ENCODE data around the gene ANKRD12. TPM values are rescaled to one million over a fixed set of nuclear protein-coding genes. Genes with fewer than 3 reads are reported as not detected.

Gene ANKRD12
- total and polyA plus RNA-seq, 2 of the 4 experiments (the other 2 are of a cell fraction), result 2.6 to 12.9 TPM

GRCh38 chr18:9189491-9189890, 52.9 kb downstream of the ANKRD12 start:
- POLR2A ChIA-PET (ENCODE audit: unreplicated experiment), result no interaction called here

More at GRCh38 chr18:9189491-9189890, 52.9 kb downstream of the ANKRD12 start:
- Histone ChIP-seq H4K8ac (ENCODE audit: low read depth in 2 of 2, low read length in 2 of 2) (no peak overlapping the region), H4K91ac (ENCODE audit: insufficient read depth, low read depth, low read length) (no peak overlapping the region), H3K56ac (ENCODE audit: extremely low read depth, insufficient read depth, low read length) (no peak overlapping the region), H3K9ac (ENCODE audit: low read depth, low read length) (no peak overlapping the region), H3K36me3 (ENCODE audit: control insufficient read depth, insufficient read depth, low read length) (peaks cover 9% of the 10 kb centered on the region), H3K18ac (ENCODE audit: low read depth, low read length) (no peak overlapping the region), H2BK20ac (ENCODE audit: low read depth, low read length) (no peak overlapping the region), H3K27me3 (ENCODE audit: control insufficient read depth, insufficient read depth, low read length) (no peaks in the 10 kb centered on the region), H2AK9ac (replicated peaks; ENCODE audit: low read depth, low read length, poor library complexity) (no peak overlapping the region), H4K5ac (ENCODE audit: low read depth, low read length) (no peak overlapping the region), H3K79me1 (ENCODE audit: low read depth in 1 of 2, low read length in 2 of 2) (peaks cover 35 to 49% of the 10 kb centered on the region in 2 experiments), H3K9me1 (ENCODE audit: insufficient read depth, low read length) (peaks cover 6% of the 10 kb centered on the region), H3K4me3 (ENCODE audit: insufficient read depth, low read depth, low read length) (no peak overlapping the region), H3K27ac (ENCODE audit: insufficient read depth, low read length) (no peak overlapping the region), H3K4me2 (ENCODE audit: low read depth, low read length) (no peak overlapping the region), H3K4ac (ENCODE audit: low read depth, low read length) (no peak overlapping the region), H2AK5ac (ENCODE audit: low read depth, low read length) (no peak overlapping the region), H3K4me1 (ENCODE audit: control insufficient read depth, insufficient read depth, low read length) (no peaks in the 10 kb centered on the region), H2BK5ac (ENCODE audit: low read depth, low read length, poor library complexity, severe bottlenecking) (no peak overlapping the region), H4K20me1 (ENCODE audit: insufficient read depth, low read length) (peaks cover 4% of the 10 kb centered on the region), H2BK15ac (ENCODE audit: low read depth, low read length) (no peak overlapping the region), H2BK120ac (ENCODE audit: low read depth, low read length) (no peak overlapping the region), H3K9me3 (ENCODE audit: control insufficient read depth, insufficient read depth, low read length) (no peaks in the 10 kb centered on the region), H3K23ac (ENCODE audit: low read depth, low read length) (no peak overlapping the region), H3K14ac (replicated peaks; ENCODE audit: low read depth, low read length) (no peak overlapping the region), H2AFZ (replicated peaks; ENCODE audit: low read length, poor library complexity) (no peak overlapping the region)
- no peak for DNase-seq
- no peak for ATAC-seq (ENCODE audit: low read depth)
- 86% methylated on average over 1 of the region's 2 CpGs; no CpG with 5 or more reads in 1 of the 2 experiments for WGBS, 2 experiments (ENCODE audit: extremely low coverage in 2 of 2, insufficient read length in 1 of 2)
- intact Hi-C loops (cut with micrococcal nuclease), result no loop called here
- CTCF ChIA-PET, result no interaction called here
- dilution Hi-C loops (cut with HindIII; ENCODE audit: low sequenced_read_pairs, unreplicated experiment), result no loop called here
- no TSS peak for BruUV-seq (replicated peaks)
- TF ChIP-seq CEBPB (IDR thresholded peaks at IDR 0.05; ENCODE audit: low read depth, low read length), result no peak
- TF ChIP-seq FOS (IDR thresholded peaks at IDR 0.05; ENCODE audit: low read depth, low read length), result no peak
- no peak for TF ChIP-seq SMC3 (IDR thresholded peaks at IDR 0.05; ENCODE audit: low read depth, low read length)
- TF ChIP-seq MXI1 (IDR thresholded peaks at IDR 0.05; ENCODE audit: borderline replicate concordance, low read depth, low read length), result no peak
- no peak for TF ChIP-seq POLR2A (IDR thresholded peaks at IDR 0.05; ENCODE audit: low read depth, low read length)
- no peak for TF ChIP-seq NFE2L2 (IDR thresholded peaks at IDR 0.05; ENCODE audit: low read depth, low read length)
- TF ChIP-seq MAZ (IDR thresholded peaks at IDR 0.05; ENCODE audit: borderline replicate concordance, low read depth, low read length), result no peak
- TF ChIP-seq RCOR1 (IDR thresholded peaks at IDR 0.05; ENCODE audit: insufficient replicate concordance, low read length), result no peak
- TF ChIP-seq BHLHE40 (IDR thresholded peaks at IDR 0.05; ENCODE audit: low read depth, low read length), result no peak
- TF ChIP-seq USF2 (IDR thresholded peaks at IDR 0.05; ENCODE audit: low read depth, low read length), result no peak
- no peak for TF ChIP-seq MAFK (IDR thresholded peaks at IDR 0.05; ENCODE audit: low read depth, low read length)
- TF ChIP-seq CHD1 (IDR thresholded peaks at IDR 0.05; ENCODE audit: low read depth, low read length), result no peak
- no peak for TF ChIP-seq ELK1 (IDR thresholded peaks at IDR 0.05; ENCODE audit: borderline replicate concordance, low read depth, low read length)
- TF ChIP-seq RAD21 (IDR thresholded peaks at IDR 0.05; ENCODE audit: low read length), result no peak
- TF ChIP-seq CTCF (conservative IDR thresholded peaks at IDR 0.05; ENCODE audit: low read depth, low read length), result no peak
- no peak for TF ChIP-seq RFX5 (IDR thresholded peaks at IDR 0.05; ENCODE audit: low read depth, low read length)
- in situ Hi-C loops (cut with MboI; ENCODE audit: low sequenced_read_pairs), result no loop called here
